Activated T-cell treated with anti-CD3 and anti-CD28 coated beads for 1 hour (primary cell): Measurements from ENCODE around the gene POLR1A.

Source experiments
- DNase-seq: peaks from one replicate; pipeline ENCODE4 v3.0.0-alpha.2; 2020; ENCODE audit warnings: low read depth

The POLR1A gene

GRCh38 chr2:86105252-86105968 lies at the start of gene POLR1A:
Gene POLR1A, minus strand, starts transcription at chr2:86105886. Its CDS starts 110 bp downstream, at chr2:86105776.
- DNase-seq, result peak; percentile 67

- DNase-seq, result no peak
These were observed 44.8 kb upstream of the POLR1A start for GRCh38 chr2:86150502-86150901.

GRCh38 chr2:86147793-86148192 lies 42.1 kb upstream of the POLR1A start:
- DNase-seq, result no peak

GRCh38 chr2:86143926-86144685 lies 38.4 kb upstream of the POLR1A start:
- DNase-seq, result no peak

- no peak for DNase-seq
These were observed 37.6 kb upstream of the POLR1A start for GRCh38 chr2:86143307-86143706.

GRCh38 chr2:86142436-86143257 lies 37.0 kb upstream of the POLR1A start:
- no peak for DNase-seq

GRCh38 chr2:86140969-86141392 lies 35.3 kb upstream of the POLR1A start:
- no peak for DNase-seq

- DNase-seq, result no peak
These were observed 34.3 kb upstream of the POLR1A start for GRCh38 chr2:86139981-86140380.

GRCh38 chr2:86138736-86139625 lies 33.3 kb upstream of the POLR1A start:
- DNase-seq, result no peak

- no peak for DNase-seq
These were observed 30.5 kb upstream of the POLR1A start for GRCh38 chr2:86136141-86136540.

- no peak for DNase-seq
These were observed 30.0 kb upstream of the POLR1A start for GRCh38 chr2:86135653-86136052.

GRCh38 chr2:86134709-86135108 lies 29.0 kb upstream of the POLR1A start:
- no peak for DNase-seq

GRCh38 chr2:86124683-86125082 lies 19.0 kb upstream of the POLR1A start:
- DNase-seq, result no peak

- no peak for DNase-seq
These were observed 17.7 kb upstream of the POLR1A start for GRCh38 chr2:86123328-86123925.

GRCh38 chr2:86118130-86118529 lies 12.4 kb upstream of the POLR1A start:
- DNase-seq, result no peak

GRCh38 chr2:86107031-86107430 lies 1.3 kb upstream of the POLR1A start:
- no peak for DNase-seq

- peak; percentile 88 for DNase-seq
These were observed 571 bp upstream of the POLR1A start, which contains the start of gene PTCD3 for GRCh38 chr2:86105969-86106945. Gene PTCD3, plus strand, starts transcription at chr2:86106235. Its CDS starts 13 bp downstream, at chr2:86106248.

- DNase-seq, result no peak
These were observed 3.5 kb downstream of the POLR1A start for GRCh38 chr2:86102157-86102556.

GRCh38 chr2:86097913-86098312 lies 7.8 kb downstream of the POLR1A start:
- no peak for DNase-seq
